ENCODE results near the gene FUOM.
A peak's percentile ranks its signal among the peaks of the same experiment; 100 is the strongest.
"Not testable (repeated sequence)": the region's sequence is repeated elsewhere in the genome, so short reads cannot be mapped to it uniquely, and the experiment has no call there.

FUOM gene

GRCh38 chr10:133335246-133336117 is 22.3 kb downstream of the FUOM start:
- DNase-seq (ENCODE audit: low spot score) (no peak), FAIRE-seq (no peak)

- FAIRE-seq (no peak), DNase-seq (ENCODE audit: low spot score) (no peak)
Observed at GRCh38 chr10:133334503-133335245, 23.1 kb downstream of the FUOM start.

- DNase-seq (ENCODE audit: low spot score) (no peak), FAIRE-seq (no peak)
Observed at GRCh38 chr10:133332936-133333699, 24.7 kb downstream of the FUOM start.

- FAIRE-seq: no peak
Observed at GRCh38 chr10:133329491-133330202, 28.2 kb downstream of the FUOM start.

GRCh38 chr10:133328358-133329343 is 29.2 kb downstream of the FUOM start:
- DNase-seq (ENCODE audit: low spot score) (no peak), FAIRE-seq (no peak)

More at GRCh38 chr10:133329491-133330202, 28.2 kb downstream of the FUOM start:
- DNase-seq (ENCODE audit: low spot score): peak; percentile 84

- no peak for DNase-seq (ENCODE audit: low spot score)
- FAIRE-seq: no peak
Observed at GRCh38 chr10:133327651-133328357, 30.0 kb downstream of the FUOM start.

- FAIRE-seq (no peak), DNase-seq (ENCODE audit: low spot score) (no peak)
Observed at GRCh38 chr10:133326745-133327650, 30.8 kb downstream of the FUOM start.

GRCh38 chr10:133326223-133326551 is 31.6 kb downstream of the FUOM start:
- no peak for FAIRE-seq
- DNase-seq (ENCODE audit: low spot score): no peak

- no peak for FAIRE-seq
Observed at GRCh38 chr10:133325440-133326222, 32.2 kb downstream of the FUOM start.

GRCh38 chr10:133324857-133325260 is 33.0 kb downstream of the FUOM start:
- FAIRE-seq: no peak

More at GRCh38 chr10:133325440-133326222, 32.2 kb downstream of the FUOM start:
- no peak for DNase-seq (ENCODE audit: low spot score)

GRCh38 chr10:133324198-133324792 is 33.5 kb downstream of the FUOM start:
- FAIRE-seq (no peak), DNase-seq (ENCODE audit: low spot score) (no peak)

More at GRCh38 chr10:133324857-133325260, 33.0 kb downstream of the FUOM start:
- DNase-seq (ENCODE audit: low spot score): no peak

GRCh38 chr10:133322064-133322709 is 35.6 kb downstream of the FUOM start:
- not testable (repeated sequence) for FAIRE-seq; DNase-seq (ENCODE audit: low spot score)

- FAIRE-seq; DNase-seq (ENCODE audit: low spot score): not testable (repeated sequence)
Observed at GRCh38 chr10:133320852-133321422, 36.9 kb downstream of the FUOM start.

GRCh38 chr10:133318494-133319127 is 39.2 kb downstream of the FUOM start:
- FAIRE-seq (no peak), DNase-seq (ENCODE audit: low spot score) (peak; percentile 70)

- no peak for FAIRE-seq
- DNase-seq (ENCODE audit: low spot score): no peak
Observed at GRCh38 chr10:133316732-133317131, 41.1 kb downstream of the FUOM start.

GRCh38 chr10:133316266-133316665 is 41.6 kb downstream of the FUOM start:
- FAIRE-seq: no peak
- DNase-seq (ENCODE audit: low spot score): no peak

All from urothelium cell line (cell line).